ENCODE results near the gene PAIP2B. TPM values are rescaled to one million over a fixed set of nuclear protein-coding genes. Genes with fewer than 3 reads are reported as not detected.
"Not testable (repeated sequence)": the region's sequence is repeated elsewhere in the genome, so short reads cannot be mapped to it uniquely, and the experiment has no call there.

PAIP2B gene
- total RNA-seq, 1 donor from 2014 or later = 2.9 TPM

- TF ChIP-seq CTCF (IDR thresholded peaks at IDR 0.05; ENCODE audit: insufficient read depth, low read length, poor library complexity, severe bottlenecking) = no peak
- H3K36me3 ChIP-seq (ENCODE audit: control insufficient read depth, insufficient read depth, low read length) = no peaks in the 10 kb centered on the region
- no peak for DNase-seq (ENCODE audit: low read depth)
- no peaks in the 10 kb centered on the region for H3K27me3 ChIP-seq (ENCODE audit: control insufficient read depth, insufficient read depth, low read length)
- no peak overlapping the region for H3K4me3 ChIP-seq (ENCODE audit: low read depth, low read length)
Measured at GRCh38 chr2:71181316-71181715, 45.6 kb downstream of the PAIP2B start.

GRCh38 chr2:71178836-71179235 lies 48.1 kb downstream of the PAIP2B start:
- not testable (repeated sequence) for H3K36me3 ChIP-seq (ENCODE audit: control insufficient read depth, insufficient read depth, low read length); H3K4me3 ChIP-seq (ENCODE audit: low read depth, low read length); H3K27me3 ChIP-seq (ENCODE audit: control insufficient read depth, insufficient read depth, low read length); DNase-seq (ENCODE audit: low read depth)

GRCh38 chr2:71174207-71174606 lies 52.7 kb downstream of the PAIP2B start:
- no peak for TF ChIP-seq CTCF (IDR thresholded peaks at IDR 0.05; ENCODE audit: insufficient read depth, low read length, poor library complexity, severe bottlenecking)
- Histone ChIP-seq H3K4me3 (ENCODE audit: low read depth, low read length) (no peak overlapping the region), H3K36me3 (ENCODE audit: control insufficient read depth, insufficient read depth, low read length) (no peaks in the 10 kb centered on the region), H3K27me3 (ENCODE audit: control insufficient read depth, insufficient read depth, low read length) (no peaks in the 10 kb centered on the region)
- no peak for DNase-seq (ENCODE audit: low read depth)

GRCh38 chr2:71173096-71173495 lies 53.8 kb downstream of the PAIP2B start:
- no peak for TF ChIP-seq CTCF (IDR thresholded peaks at IDR 0.05; ENCODE audit: insufficient read depth, low read length, poor library complexity, severe bottlenecking)
- Histone ChIP-seq H3K36me3 (ENCODE audit: control insufficient read depth, insufficient read depth, low read length) (no peaks in the 10 kb centered on the region), H3K27me3 (ENCODE audit: control insufficient read depth, insufficient read depth, low read length) (no peaks in the 10 kb centered on the region), H3K4me3 (ENCODE audit: low read depth, low read length) (no peak overlapping the region)
- no peak for DNase-seq (ENCODE audit: low read depth)

- no peak for DNase-seq (ENCODE audit: low read depth)
Measured at GRCh38 chr2:71166812-71167211, 60.1 kb downstream of the PAIP2B start.

GRCh38 chr2:71157124-71157793 lies 69.6 kb downstream of the PAIP2B start:
- Histone ChIP-seq H3K36me3 (ENCODE audit: control insufficient read depth, insufficient read depth, low read length) (no peaks in the 10 kb centered on the region), H3K4me3 (ENCODE audit: low read depth, low read length) (no peak overlapping the region), H3K27me3 (ENCODE audit: control insufficient read depth, insufficient read depth, low read length) (peaks cover 19% of the 10 kb centered on the region)
- TF ChIP-seq CTCF (IDR thresholded peaks at IDR 0.05; ENCODE audit: insufficient read depth, low read length, poor library complexity, severe bottlenecking) = peak; percentile 65
- DNase-seq (ENCODE audit: low read depth) = no peak

More at GRCh38 chr2:71166812-71167211, 60.1 kb downstream of the PAIP2B start:
- H3K36me3 ChIP-seq (ENCODE audit: control insufficient read depth, insufficient read depth, low read length) = no peaks in the 10 kb centered on the region
- TF ChIP-seq CTCF (IDR thresholded peaks at IDR 0.05; ENCODE audit: insufficient read depth, low read length, poor library complexity, severe bottlenecking) = no peak
- H3K27me3 ChIP-seq (ENCODE audit: control insufficient read depth, insufficient read depth, low read length) = no peaks in the 10 kb centered on the region
- H3K4me3 ChIP-seq (ENCODE audit: low read depth, low read length) = no peak overlapping the region
